ENCODE results near the gene GPR87.

- TF ChIP-seq, protein P1, sequence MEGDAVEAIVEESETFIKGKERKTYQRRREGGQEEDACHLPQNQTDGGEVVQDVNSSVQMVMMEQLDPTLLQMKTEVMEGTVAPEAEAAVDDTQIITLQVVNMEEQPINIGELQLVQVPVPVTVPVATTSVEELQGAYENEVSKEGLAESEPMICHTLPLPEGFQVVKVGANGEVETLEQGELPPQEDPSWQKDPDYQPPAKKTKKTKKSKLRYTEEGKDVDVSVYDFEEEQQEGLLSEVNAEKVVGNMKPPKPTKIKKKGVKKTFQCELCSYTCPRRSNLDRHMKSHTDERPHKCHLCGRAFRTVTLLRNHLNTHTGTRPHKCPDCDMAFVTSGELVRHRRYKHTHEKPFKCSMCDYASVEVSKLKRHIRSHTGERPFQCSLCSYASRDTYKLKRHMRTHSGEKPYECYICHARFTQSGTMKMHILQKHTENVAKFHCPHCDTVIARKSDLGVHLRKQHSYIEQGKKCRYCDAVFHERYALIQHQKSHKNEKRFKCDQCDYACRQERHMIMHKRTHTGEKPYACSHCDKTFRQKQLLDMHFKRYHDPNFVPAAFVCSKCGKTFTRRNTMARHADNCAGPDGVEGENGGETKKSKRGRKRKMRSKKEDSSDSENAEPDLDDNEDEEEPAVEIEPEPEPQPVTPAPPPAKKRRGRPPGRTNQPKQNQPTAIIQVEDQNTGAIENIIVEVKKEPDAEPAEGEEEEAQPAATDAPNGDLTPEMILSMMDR (IDR thresholded peaks at IDR 0.05) = no peak
- TF ChIP-seq POLR2A (IDR thresholded peaks at IDR 0.05) = no peak
Observed at GRCh38 chr3:151275091-151275490, 41.5 kb downstream of the GPR87 start.
